Testis (tissue), 3 donors: ENCODE data around the gene OIP5. TPM values are rescaled to one million over a fixed set of nuclear protein-coding genes. Genes with fewer than 3 reads are reported as not detected.
A peak's percentile ranks its signal among the peaks of the same experiment; 100 is the strongest.
"Not testable (repeated sequence)": the region's sequence is repeated elsewhere in the genome, so short reads cannot be mapped to it uniquely, and the experiment has no call there.

Experiments
- DNase-seq: peaks from one replicate; pipeline ENCODE4 v3.0.0-alpha.2; 2019
- H3K27ac ChIP-seq, 2 donors: fragments of 200-600 bp; sonication (generic); one replicate each; pipeline ENCODE4 v1.5.1; 2019
- H3K27me3 ChIP-seq: fragments of 200-600 bp; sonication (generic); one replicate; pipeline ENCODE4 v1.5.1; 2019
- H3K36me3 ChIP-seq: fragments of 200-600 bp; sonication (generic); one replicate; pipeline ENCODE4 v1.5.1; 2017; ENCODE audit warnings: low read depth; ENCODE audit errors: missing control alignments
- H3K4me1 ChIP-seq: fragments of 200-600 bp; sonication (generic); one replicate; pipeline ENCODE4 v1.5.1; 2019
- H3K4me3 ChIP-seq, 2 donors: fragments of 200-600 bp; sonication (generic); one replicate each; pipeline ENCODE4 v1.5.1; 2017 to 2019
- H3K9me3 ChIP-seq: fragments of 200-600 bp; sonication (generic); one replicate; pipeline ENCODE4 v1.5.1; 2017
- POLR2A ChIP-seq: fragments of 450-650 bp; IDR thresholded peaks from one replicate; pipeline ENCODE4 v1.6.1; 2017; ENCODE audit warnings: antibody characterized with exemption, mild to moderate bottlenecking, moderate library complexity
- WGBS, 2 donors: methylation state at CpG; one replicate each; pipeline ENCODE4 v1.1.5; 2018; 5-methylcytosine and 5-hydroxymethylcytosine counted together
- intact Hi-C: fragments of 100-400 bp; cut with DNase I; formaldehyde crosslinking; loops from one replicate; pipeline ENCODE4 v1.15.1; 2023; ENCODE audit warnings: low total_unique reads
- polyA plus RNA-seq: library from polyadenylated mRNA; stranded (reverse); fragments of 350-450 nt; fragmentation: Illumina TruSeq; extraction: RNeasy Lipid Tissue Mini Kit (QIAGEN cat#74804); gene quantifications from one replicate; pipeline ENCODE4 v1.2.3, GENCODE V29; 2014; ENCODE audit warnings: low read depth, low replicate concordance; ENCODE audit not compliant: insufficient read depth
- total RNA-seq, 2 donors: library from RNA; depleted of rRNA; stranded (reverse); fragments of >200 nt; gene quantifications; one replicate each; pipeline ENCODE4 v1.2.3, GENCODE V29; 2016
- TF ChIP-seq, protein P1 (sequence below), 3 experiments: fragments of 450-650 bp in 2 of 3; fragments of 200-600 bp in 1 of 3; sonication (generic) in 1 of 3; IDR thresholded peaks; one replicate each; pipeline ENCODE4 v1.5.1; 2016 to 2019; ENCODE audit warnings: antibody characterized with exemption in 3 of 3, mild to moderate bottlenecking in 2 of 3, moderate library complexity in 1 of 3

OIP5 gene
- total and polyA plus RNA-seq, 3 donors from 2014 or later: 21.2 to 44.8 (median 22.1) TPM

DNA sequence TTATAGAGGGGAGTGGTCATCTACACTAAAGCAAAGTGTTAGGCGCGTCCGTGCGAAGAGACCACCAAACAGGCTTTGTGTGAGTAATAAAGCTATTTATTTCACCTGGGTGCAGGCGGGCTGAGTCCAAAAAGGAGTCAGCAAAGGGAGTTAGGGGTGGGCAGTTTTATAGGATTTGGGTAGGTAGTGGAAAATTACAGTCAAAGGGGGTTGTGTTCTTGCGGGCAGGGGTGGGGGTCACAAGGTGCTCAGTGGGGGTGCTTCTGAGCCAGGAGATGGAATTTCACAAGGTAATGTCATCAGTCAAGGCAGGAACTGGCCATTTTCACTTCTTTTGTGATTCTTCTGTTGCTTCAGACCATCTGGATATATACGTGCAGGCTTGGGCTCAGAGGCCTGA lies 47.1 kb downstream of the OIP5 start:
- peak overlapping the region in 1 of 2 donors; percentile 99 for H3K4me3 ChIP-seq
- no peaks in the 10 kb centered on the region for H3K36me3 ChIP-seq
- no peaks in the 10 kb centered on the region for H3K27me3 ChIP-seq
- no peaks in the 10 kb centered on the region for H3K9me3 ChIP-seq
- no peak for TF ChIP-seq POLR2A
- TF ChIP-seq, protein P1, sequence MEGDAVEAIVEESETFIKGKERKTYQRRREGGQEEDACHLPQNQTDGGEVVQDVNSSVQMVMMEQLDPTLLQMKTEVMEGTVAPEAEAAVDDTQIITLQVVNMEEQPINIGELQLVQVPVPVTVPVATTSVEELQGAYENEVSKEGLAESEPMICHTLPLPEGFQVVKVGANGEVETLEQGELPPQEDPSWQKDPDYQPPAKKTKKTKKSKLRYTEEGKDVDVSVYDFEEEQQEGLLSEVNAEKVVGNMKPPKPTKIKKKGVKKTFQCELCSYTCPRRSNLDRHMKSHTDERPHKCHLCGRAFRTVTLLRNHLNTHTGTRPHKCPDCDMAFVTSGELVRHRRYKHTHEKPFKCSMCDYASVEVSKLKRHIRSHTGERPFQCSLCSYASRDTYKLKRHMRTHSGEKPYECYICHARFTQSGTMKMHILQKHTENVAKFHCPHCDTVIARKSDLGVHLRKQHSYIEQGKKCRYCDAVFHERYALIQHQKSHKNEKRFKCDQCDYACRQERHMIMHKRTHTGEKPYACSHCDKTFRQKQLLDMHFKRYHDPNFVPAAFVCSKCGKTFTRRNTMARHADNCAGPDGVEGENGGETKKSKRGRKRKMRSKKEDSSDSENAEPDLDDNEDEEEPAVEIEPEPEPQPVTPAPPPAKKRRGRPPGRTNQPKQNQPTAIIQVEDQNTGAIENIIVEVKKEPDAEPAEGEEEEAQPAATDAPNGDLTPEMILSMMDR (IDR thresholded peaks at IDR 0.05): no peak
- no peak for DNase-seq
- peaks cover 3% of the 10 kb centered on the region for H3K4me1 ChIP-seq
- 41 to 43% methylated on average over 7 of the region's 7 CpGs for WGBS, 2 donors
- peak overlapping the region in 1 of 2 donors; percentile 96 for H3K27ac ChIP-seq
- intact Hi-C loops: no loop called here

DNA sequence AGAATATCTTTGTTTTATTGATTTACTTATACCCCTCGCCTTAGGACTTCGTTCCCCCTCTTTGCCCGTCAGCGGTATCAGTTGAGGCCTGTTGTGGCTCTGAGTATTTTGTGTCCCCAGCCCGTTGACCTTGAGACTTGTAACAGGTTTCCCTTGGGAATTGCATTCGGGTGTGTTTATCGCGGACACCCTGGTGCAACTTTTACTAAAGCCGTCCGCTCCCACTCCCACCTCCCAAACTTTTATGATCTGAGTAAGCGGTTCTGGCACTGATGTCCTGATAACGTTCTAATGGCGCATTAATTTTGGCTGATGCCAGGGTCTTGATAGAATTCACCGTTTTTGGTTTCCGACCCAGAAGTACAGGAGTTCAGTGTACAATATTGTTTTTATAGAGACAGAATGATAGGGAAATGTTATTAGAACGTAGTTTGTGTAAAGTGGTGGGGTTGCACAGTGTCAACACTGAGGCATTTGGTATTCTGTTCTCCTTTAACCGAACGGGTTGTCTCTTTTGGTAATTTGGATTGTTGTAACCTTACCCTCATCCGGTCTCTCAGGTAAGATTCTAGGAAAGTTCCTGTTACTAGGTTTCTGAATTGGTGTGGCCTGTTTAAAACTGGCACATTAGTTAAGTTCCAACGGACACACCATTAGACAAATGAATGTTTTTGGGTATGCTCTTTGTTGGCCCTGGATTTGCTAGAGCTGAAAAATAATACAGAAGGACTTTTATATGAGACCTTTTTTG lies 47.8 kb downstream of the OIP5 start:
- WGBS, 2 donors: 0 to 1% methylated on average over 20 of the region's 20 CpGs
- Histone ChIP-seq H3K4me1 (peaks cover 3% of the 10 kb centered on the region), H3K27me3 (no peaks in the 10 kb centered on the region), H3K9me3 (no peaks in the 10 kb centered on the region), H3K4me3 (peak overlapping the region; percentile 85 to 99), H3K27ac (peak overlapping the region; percentile 92 to 96), H3K36me3 (no peaks in the 10 kb centered on the region)
- TF ChIP-seq POLR2A: no peak
- TF ChIP-seq, protein P1 (IDR thresholded peaks at IDR 0.05): no peak
- intact Hi-C loops: no loop called here
- DNase-seq: peak; percentile 57

DNA sequence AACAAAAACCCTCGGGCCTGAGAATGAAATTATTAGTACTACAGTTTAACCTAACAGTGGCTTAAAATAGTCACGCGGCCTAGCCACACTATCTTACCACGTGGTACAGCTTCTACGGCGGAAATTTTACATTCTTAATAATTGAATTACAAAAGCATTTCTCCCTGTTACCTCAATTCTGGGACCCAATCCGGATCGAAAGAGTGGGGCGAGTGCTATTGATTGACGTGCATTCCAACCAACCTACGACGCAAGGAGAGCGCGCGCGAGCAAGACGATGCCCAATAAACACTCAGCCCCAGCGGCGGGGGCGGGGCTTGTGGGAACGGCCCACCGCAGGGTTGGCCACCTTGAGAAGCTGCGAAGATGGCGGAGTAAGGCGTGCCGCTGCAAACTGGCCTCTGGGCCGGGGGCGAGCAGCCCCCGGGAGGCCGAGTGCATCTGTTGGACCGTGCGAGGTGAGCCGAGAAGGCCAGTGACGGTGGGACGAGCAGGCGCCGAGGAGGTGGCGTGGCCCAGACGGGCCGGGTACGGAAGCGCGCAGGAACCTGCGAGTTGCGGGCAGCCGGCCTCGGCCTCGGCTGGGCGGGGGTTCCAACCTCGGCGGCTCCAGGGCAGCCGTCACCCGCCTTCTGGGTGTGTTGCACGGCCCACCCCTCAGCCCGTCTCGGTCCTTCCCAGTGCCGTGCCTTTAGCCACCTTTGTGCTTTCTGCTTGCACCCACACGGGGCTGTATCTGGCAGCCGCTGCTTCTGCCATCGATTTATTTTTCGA lies 48.6 kb downstream of the OIP5 start:
- TF ChIP-seq, protein P1 (IDR thresholded peaks at IDR 0.05): no peak
- TF ChIP-seq POLR2A: peak; percentile 52
- Histone ChIP-seq H3K4me3 (peak overlapping the region; percentile 85 to 99), H3K36me3 (no peaks in the 10 kb centered on the region), H3K27me3 (no peaks in the 10 kb centered on the region), H3K4me1 (peaks cover 3% of the 10 kb centered on the region), H3K9me3 (no peaks in the 10 kb centered on the region), H3K27ac (peak overlapping the region; percentile 92 to 96)
- intact Hi-C loops: no loop called here
- 0 to 1% methylated on average over 14 to 50 of the region's 61 CpGs for WGBS, 2 donors
- DNase-seq: peak; percentile 99

DNA sequence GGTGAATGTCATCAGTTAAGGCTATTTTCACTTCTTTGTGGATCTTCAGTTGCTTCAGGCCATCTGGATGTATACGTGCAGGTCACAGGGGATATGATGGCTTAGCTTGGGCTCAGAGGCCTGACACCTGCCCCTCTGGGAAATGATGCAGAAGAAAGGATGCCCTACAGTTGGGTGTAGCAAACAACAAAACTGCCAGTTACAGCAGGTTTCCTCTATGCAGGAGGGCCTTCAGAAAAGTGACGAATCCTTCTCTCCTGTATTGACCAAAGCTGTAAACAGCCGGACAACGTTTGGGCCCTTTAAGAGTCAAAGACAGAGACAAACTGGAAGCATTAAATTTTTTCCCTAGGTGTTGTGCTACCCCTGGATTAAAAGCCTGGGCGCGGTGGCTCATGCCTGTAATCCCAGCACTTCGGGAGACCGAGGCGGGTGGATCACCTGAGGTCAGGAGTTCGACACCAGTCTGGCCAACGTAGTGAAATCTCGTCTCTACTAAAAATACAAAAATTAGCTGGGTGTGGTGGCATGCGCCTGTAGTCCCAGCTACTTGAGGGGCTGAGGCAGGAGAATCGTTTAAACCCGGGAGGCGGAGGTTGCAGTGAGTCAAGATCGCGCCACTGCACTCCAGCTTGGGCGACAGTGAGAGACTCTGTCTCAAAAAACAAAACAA lies 49.3 kb downstream of the OIP5 start:
- H3K36me3 ChIP-seq, DNase-seq, intact Hi-C loops, H3K4me1 ChIP-seq, H3K27me3 ChIP-seq, H3K9me3 ChIP-seq: not testable (repeated sequence)
- WGBS, 2 donors: 29 to 30% methylated on average over 19 of the region's 19 CpGs
- Histone ChIP-seq H3K27ac (peak overlapping the region; percentile 92 to 96), H3K4me3 (peak overlapping the region; percentile 85 to 99)

DNA sequence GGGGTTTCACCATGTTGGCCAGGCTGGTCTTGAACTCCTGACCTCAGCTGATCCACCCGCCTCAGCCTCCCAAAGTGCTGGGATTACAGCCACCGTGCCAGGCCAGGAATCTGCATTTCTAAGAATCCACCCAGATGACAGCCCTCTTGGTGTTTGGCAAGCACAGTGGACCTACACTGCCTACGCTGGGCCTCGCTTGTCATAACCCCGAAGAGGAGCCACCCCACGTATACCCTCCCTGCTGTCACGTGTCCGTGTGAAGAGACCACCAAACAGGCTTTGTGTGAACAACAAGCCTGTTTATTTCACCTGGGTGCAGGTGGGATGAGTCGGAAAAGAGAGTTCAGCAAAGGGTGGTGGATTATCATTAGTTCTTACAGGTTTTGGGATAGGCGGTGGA lies 50.0 kb downstream of the OIP5 start:
- H3K9me3 ChIP-seq, H3K4me1 ChIP-seq, DNase-seq, intact Hi-C loops, H3K4me3 ChIP-seq, H3K27ac ChIP-seq, H3K36me3 ChIP-seq, H3K27me3 ChIP-seq: not testable (repeated sequence)
- WGBS, 2 donors: 85 to 93% methylated on average over 10 of the region's 10 CpGs
